HG02884 (cell line): ENCODE data around the gene ATOSA.

Experiments
- ATAC-seq: cut with Tn5 transposase; IDR thresholded peaks from one replicate; pipeline ENCODE4 v1.9.1; 2021; ENCODE audit warnings: mild to moderate bottlenecking, moderate library complexity; ENCODE audit not compliant: unreplicated experiment

ATOSA gene

GRCh38 chr15:52679232-52680040, at the start of gene ATOSA:
Gene ATOSA, minus strand, starts transcription at chr15:52679388. Its CDS starts 1,367 bp downstream, at chr15:52678021.
- peak; percentile 59 for ATAC-seq

- no peak for ATAC-seq
These were observed 49.7 kb upstream of the ATOSA start for GRCh38 chr15:52728899-52729298.

- ATAC-seq, result no peak
These were observed 48.6 kb upstream of the ATOSA start for GRCh38 chr15:52727815-52728214.

- no peak for ATAC-seq
These were observed 47.0 kb upstream of the ATOSA start for GRCh38 chr15:52726195-52726594.

GRCh38 chr15:52718551-52718950, 39.4 kb upstream of the ATOSA start:
- no peak for ATAC-seq

GRCh38 chr15:52717924-52718323, 38.7 kb upstream of the ATOSA start:
- no peak for ATAC-seq

GRCh38 chr15:52717481-52717880, 38.3 kb upstream of the ATOSA start:
- ATAC-seq, result no peak

GRCh38 chr15:52716536-52716935, 37.3 kb upstream of the ATOSA start:
- no peak for ATAC-seq

GRCh38 chr15:52715411-52715810, 36.2 kb upstream of the ATOSA start:
- no peak for ATAC-seq

GRCh38 chr15:52714968-52715367, 35.8 kb upstream of the ATOSA start:
- ATAC-seq, result no peak

GRCh38 chr15:52710708-52711389, 31.7 kb upstream of the ATOSA start:
- no peak for ATAC-seq

- ATAC-seq, result peak; percentile 37
These were observed 31.0 kb upstream of the ATOSA start for GRCh38 chr15:52710050-52710707.

GRCh38 chr15:52709187-52709981, 30.2 kb upstream of the ATOSA start:
- ATAC-seq, result peak; percentile 86

GRCh38 chr15:52706091-52706490, 26.9 kb upstream of the ATOSA start:
- ATAC-seq, result no peak

GRCh38 chr15:52702390-52702789, 23.2 kb upstream of the ATOSA start:
- no peak for ATAC-seq

- no peak for ATAC-seq
These were observed 20.3 kb upstream of the ATOSA start for GRCh38 chr15:52699457-52699856.

- no peak for ATAC-seq
These were observed 19.3 kb upstream of the ATOSA start for GRCh38 chr15:52698514-52698913.

GRCh38 chr15:52697051-52697450, 17.9 kb upstream of the ATOSA start:
- ATAC-seq, result no peak

GRCh38 chr15:52695154-52695553, 16.0 kb upstream of the ATOSA start:
- no peak for ATAC-seq

GRCh38 chr15:52689562-52689961, 10.4 kb upstream of the ATOSA start:
- ATAC-seq, result no peak

GRCh38 chr15:52683580-52683979, 4.4 kb upstream of the ATOSA start:
- ATAC-seq, result peak; percentile 44
